Muscle of leg (tissue), 16 donors: ENCODE measurements around the gene LCE3B. TPM values are rescaled to one million over a fixed set of nuclear protein-coding genes. Genes with fewer than 3 reads are reported as not detected.
"Not testable (repeated sequence)": the region's sequence is repeated elsewhere in the genome, so short reads cannot be mapped to it uniquely, and the experiment has no call there.

ENCODE experiments used
- DNase-seq: peaks from one replicate; pipeline ENCODE4 v3.0.0; 2013
- H3K27ac ChIP-seq: one replicate; pipeline ENCODE4 v1.5.1; 2013; ENCODE audit warnings: mild to moderate bottlenecking, low read length, control low read depth
- H3K27me3 ChIP-seq: one replicate; pipeline ENCODE4 v1.6.1; 2013; ENCODE audit warnings: low read length; ENCODE audit not compliant: control insufficient read depth, insufficient read depth
- H3K36me3 ChIP-seq: one replicate; pipeline ENCODE4 v1.6.1; 2013; ENCODE audit warnings: low read length; ENCODE audit not compliant: control insufficient read depth, insufficient read depth
- H3K4me1 ChIP-seq: one replicate; pipeline ENCODE4 v1.6.1; 2013; ENCODE audit warnings: low read length; ENCODE audit not compliant: control insufficient read depth, insufficient read depth
- H3K4me3 ChIP-seq: one replicate; pipeline ENCODE4 v1.5.1; 2013; ENCODE audit warnings: low read length, control low read depth
- H3K9me3 ChIP-seq: replicated peaks from 2 replicates; pipeline ENCODE4 v1.6.1; 2013; ENCODE audit warnings: low read depth, low read length; ENCODE audit not compliant: control insufficient read depth
- WGBS: methylation state at CpG from one replicate; pipeline ENCODE4 v1.1.5; 2013; ENCODE audit warnings: missing lambda C conversion rate; ENCODE audit not compliant: insufficient coverage; 5-methylcytosine and 5-hydroxymethylcytosine counted together
- long read RNA-seq, 11 donors: transcript quantifications; one replicate each; lab custom pipeline, GENCODE V29; 2026
- polyA plus RNA-seq, 8 donors: library from polyadenylated mRNA; unstranded; fragments of 120-200 nt; gene quantifications; one replicate each; pipeline versions ENCODE4 v1.2.1 to v1.2.3, GENCODE V29; 2013; ENCODE audit warnings: inconsistent platforms in 1 of 8, low replicate concordance in 1 of 8; ENCODE audit not compliant: insufficient read length in 8 of 8, insufficient read depth in 1 of 8
- total RNA-seq: library from RNA; stranded (reverse); fragments of 120-200 nt; gene quantifications from one replicate; pipeline ENCODE4 v1.2.4, GENCODE V29; 2013

LCE3B gene, protein sequence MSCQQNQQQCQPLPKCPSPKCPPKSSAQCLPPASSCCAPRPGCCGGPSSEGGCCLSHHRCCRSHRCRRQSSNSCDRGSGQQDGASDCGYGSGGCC
- total RNA-seq (not detected), polyA plus RNA-seq (not detected)
- long read RNA-seq, donor 1: 0 reads
- long read RNA-seq, donor 2: 0 reads
- long read RNA-seq, donor 3: 0 reads
- long read RNA-seq, donor 4: 0 reads
- long read RNA-seq, donor 5: 0 reads
- long read RNA-seq, donor 6: 0 reads
- long read RNA-seq, donor 7: 0 reads
- long read RNA-seq, donor 8: 0 reads
- long read RNA-seq, donor 9: 0 reads
- long read RNA-seq, donor 10: 0 reads
- long read RNA-seq, donor 11: 0 reads

DNA sequence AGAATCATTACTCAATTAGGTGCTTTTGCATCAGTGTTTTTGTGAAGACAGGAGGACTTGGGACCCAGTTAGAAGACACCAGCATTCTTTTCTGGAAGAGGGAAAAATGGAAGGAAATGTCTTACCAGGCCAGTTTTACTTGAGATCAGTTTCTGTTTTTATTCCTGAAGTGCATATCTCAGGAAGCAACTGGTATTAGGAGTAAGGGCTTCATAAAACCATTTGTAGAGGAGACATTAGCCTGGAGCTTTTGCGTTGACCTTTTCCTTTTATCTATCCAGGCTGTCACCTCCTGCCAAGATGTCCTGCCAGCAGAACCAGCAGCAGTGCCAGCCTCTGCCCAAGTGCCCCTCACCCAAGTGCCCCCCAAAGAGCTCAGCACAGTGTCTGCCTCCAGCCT is at the start of gene LCE3B:
Gene LCE3B, plus strand, starts transcription at position 301 of the 400 bp plus-strand sequence. Its CDS starts 0 bp downstream, at position 301.
- Histone ChIP-seq H3K4me1 (no peaks in the 10 kb centered on the region), H3K36me3 (no peaks in the 10 kb centered on the region), H3K4me3 (no peak within 1 kb of the TSS), H3K9me3 (peaks cover 23% of the 10 kb centered on the region), H3K27me3 (no peaks in the 10 kb centered on the region), H3K27ac (no peak within 1 kb of the TSS)
- no CpG with 5 or more reads among the region's 1 CpG for WGBS
- DNase-seq: no peak

DNA sequence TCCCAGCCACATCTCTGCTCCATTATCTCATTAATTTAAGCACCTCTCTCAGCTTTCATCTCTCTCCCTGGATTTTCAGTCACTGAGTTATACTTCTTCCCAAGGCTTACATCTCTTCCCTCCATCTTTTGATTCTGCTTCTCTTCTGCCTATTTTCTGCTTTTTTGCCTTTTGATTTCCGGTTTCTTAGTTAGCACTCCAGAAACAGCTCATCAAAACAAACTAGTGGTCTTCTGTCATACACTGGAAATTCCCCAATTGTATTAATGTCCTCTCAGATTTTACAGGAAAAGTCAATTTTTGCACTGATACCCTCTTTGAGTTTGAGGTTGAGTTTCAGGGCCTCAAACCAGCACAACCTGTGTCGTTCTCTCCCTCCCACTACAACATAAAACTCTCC is 48.5 kb upstream of the LCE3B start:
- no peak for DNase-seq
- peaks cover 11% of the 10 kb centered on the region for H3K9me3 ChIP-seq
- H3K36me3 ChIP-seq: no peaks in the 10 kb centered on the region
- H3K27ac ChIP-seq: no peak overlapping the region
- WGBS: 60% methylated on average over 1 of the region's 2 CpGs
- H3K4me1 ChIP-seq: no peaks in the 10 kb centered on the region
- no peaks in the 10 kb centered on the region for H3K27me3 ChIP-seq
- no peak overlapping the region for H3K4me3 ChIP-seq

DNA sequence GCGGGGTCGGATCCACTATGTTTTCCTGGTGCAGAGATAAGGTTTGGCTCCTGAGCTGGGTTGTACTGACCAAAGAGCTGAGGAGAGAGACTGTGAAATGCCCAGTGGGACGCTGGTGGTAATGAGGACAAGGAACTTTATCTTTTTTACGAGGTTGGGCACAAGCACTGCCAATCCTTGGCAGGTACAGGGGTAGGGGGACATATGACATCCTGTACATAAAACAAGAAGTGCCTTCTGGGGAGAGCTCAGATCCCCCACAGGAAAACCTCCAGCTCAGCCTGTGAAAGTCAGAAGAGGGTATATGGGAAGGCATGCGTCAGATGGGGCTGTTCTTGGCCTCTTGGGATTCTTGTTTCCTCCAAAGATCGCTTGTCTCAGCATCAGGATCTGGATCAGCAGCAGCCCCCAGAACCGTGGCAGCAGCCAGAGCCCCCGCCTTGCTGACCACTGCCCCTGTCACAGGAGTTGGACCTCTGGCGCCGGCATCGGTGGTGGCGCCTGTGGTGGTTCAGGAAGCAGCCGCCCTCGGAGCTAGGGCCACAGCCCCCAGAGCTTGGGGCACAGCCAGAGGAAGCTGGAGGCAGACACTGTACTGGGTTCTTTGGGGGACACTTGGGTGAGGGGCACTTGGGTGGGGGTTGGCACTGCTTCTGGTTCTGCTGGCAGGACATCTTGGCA is 47.9 kb upstream of the LCE3B start:
- 68% methylated on average over 5 of the region's 14 CpGs for WGBS
- H3K4me1 ChIP-seq: no peaks in the 10 kb centered on the region
- no peak overlapping the region for H3K27ac ChIP-seq
- no peaks in the 10 kb centered on the region for H3K36me3 ChIP-seq
- H3K4me3 ChIP-seq: no peak overlapping the region
- no peak for DNase-seq
- peaks cover 11% of the 10 kb centered on the region for H3K9me3 ChIP-seq
- no peaks in the 10 kb centered on the region for H3K27me3 ChIP-seq

DNA sequence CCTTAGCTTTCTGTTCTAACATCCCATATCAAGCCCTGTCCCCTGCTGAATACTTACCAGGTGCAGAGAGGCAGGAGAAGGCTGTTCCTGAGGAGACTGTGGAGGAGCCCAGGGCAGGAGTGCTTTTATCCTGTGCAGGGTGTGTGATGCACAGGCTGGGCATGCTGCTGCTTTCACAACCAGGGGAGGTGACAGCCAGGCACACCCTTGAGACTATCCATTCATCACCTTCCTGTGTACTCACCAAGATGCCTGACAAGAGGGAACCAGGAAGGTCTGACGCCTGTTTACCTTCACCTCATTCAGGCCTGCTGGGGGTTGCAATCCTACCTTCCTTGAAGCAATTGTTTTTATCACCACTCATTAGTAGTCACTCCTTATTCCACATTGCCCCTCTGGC is 46.9 kb upstream of the LCE3B start, which contains the start of gene LCE3E:
Gene LCE3E, minus strand, starts transcription at position 100 of the 400 bp plus-strand sequence. CDS start 572 bp downstream, outside the sequence.
- Histone ChIP-seq H3K36me3 (no peaks in the 10 kb centered on the region), H3K27ac (no peak within 1 kb of the TSS), H3K27me3 (no peaks in the 10 kb centered on the region), H3K4me1 (no peaks in the 10 kb centered on the region), H3K9me3 (peaks cover 9% of the 10 kb centered on the region), H3K4me3 (no peak within 1 kb of the TSS)
- DNase-seq: no peak
- 63% methylated on average over 1 of the region's 1 CpG for WGBS

DNA sequence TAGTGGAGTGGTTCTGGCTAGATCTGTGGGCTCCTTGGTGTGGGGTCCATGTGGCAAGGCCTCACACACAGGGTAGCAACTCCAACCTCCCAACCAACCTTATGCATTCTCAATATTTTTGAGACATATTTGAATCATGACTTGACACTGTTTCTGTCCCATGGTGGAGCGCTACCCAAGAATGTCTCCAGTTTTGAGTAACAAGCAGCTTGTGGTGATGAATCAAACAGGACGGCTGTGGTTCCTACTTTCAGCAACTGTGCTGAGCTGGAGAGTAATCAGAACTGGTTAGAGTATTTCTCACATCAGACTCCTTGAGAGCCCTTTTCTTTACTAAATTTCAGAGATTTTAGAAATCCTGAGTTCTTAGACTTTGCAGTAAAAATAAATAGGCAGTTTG is 36.4 kb upstream of the LCE3B start:
- WGBS: no CpG with 5 or more reads among the region's 2 CpGs

DNA sequence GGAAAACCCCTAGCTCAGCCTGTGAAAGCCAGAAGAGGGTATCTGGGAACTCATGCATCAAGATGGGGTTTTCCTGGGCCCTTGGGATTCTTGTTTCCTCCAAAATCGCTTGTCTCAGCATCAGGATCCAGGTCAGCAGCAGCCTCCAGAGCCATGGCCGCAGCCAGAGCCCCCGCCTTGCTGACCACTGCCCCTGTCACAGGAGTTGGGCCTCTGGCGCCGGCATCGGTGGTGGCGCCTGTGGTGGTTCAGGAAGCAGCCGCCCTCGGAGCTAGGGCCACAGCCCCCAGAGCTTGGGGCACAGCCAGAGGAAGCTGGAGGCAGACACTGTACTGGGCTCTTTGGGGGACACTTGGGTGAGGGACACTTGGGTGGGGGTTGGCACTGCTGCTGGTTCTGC is 34.1 kb upstream of the LCE3B start:
- 96% methylated on average over 7 of the region's 9 CpGs for WGBS
- H3K4me3 ChIP-seq, H3K27ac ChIP-seq, H3K4me1 ChIP-seq, H3K9me3 ChIP-seq, H3K27me3 ChIP-seq, DNase-seq, H3K36me3 ChIP-seq: not testable (repeated sequence)

More for the DNA sequence above, 36.4 kb upstream of the LCE3B start:
- Histone ChIP-seq H3K4me3 (no peak overlapping the region), H3K27ac (no peak overlapping the region), H3K9me3 (peaks cover 6% of the 10 kb centered on the region), H3K4me1 (no peaks in the 10 kb centered on the region), H3K27me3 (no peaks in the 10 kb centered on the region), H3K36me3 (no peaks in the 10 kb centered on the region)
- no peak for DNase-seq

DNA sequence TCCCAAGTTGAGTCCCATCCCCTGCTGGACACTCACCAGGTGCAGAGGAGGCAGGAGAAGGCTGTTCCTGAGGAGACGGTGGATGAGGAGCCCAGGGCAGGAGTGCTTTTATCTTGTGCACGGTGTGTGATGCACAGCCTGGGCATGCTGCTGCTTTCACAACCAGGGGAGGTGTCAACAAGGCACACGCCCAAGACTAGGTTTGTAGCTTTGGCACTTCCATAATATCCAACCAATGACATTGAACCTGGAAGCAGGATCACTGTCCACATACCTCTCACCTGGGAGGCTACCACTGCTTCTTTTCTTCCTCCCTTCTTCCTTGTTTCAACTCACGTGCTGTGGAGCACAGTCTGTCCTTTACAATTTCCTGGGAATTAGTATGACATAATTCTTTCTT is 33.2 kb upstream of the LCE3B start, which contains the start of gene LCE3D:
Gene LCE3D, minus strand, starts transcription at position 84 of the 400 bp plus-strand sequence. CDS start 580 bp downstream, outside the sequence.
- H3K4me3 ChIP-seq: no peak within 1 kb of the TSS
- peaks cover 3% of the 10 kb centered on the region for H3K9me3 ChIP-seq
- H3K27ac ChIP-seq: no peak within 1 kb of the TSS
- WGBS: 14% methylated on average over 1 of the region's 4 CpGs
- no peak for DNase-seq
- no peaks in the 10 kb centered on the region for H3K36me3 ChIP-seq
- no peaks in the 10 kb centered on the region for H3K27me3 ChIP-seq
- no peaks in the 10 kb centered on the region for H3K4me1 ChIP-seq

DNA sequence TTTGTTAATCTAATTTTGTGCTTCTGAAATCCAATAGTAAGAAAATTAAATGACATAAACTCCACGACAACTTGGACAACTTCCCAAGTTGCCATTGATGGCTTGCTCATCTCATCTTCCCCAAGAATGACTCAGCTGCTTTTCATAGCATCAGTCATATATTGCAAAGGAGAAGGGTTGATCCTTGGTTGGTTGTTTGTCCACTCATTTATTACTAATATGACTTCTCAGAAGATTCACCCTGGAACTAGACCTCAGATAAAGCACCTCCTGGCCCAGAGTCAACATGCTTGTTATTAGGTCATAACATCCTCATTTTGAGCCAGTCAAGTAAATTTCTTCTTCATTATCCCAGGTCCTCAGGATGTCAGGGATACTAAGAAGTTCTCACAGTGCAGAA is 31.0 kb upstream of the LCE3B start:
- DNase-seq: no peak
- WGBS: no CpG with 5 or more reads among the region's 1 CpG
- Histone ChIP-seq H3K27me3 (no peaks in the 10 kb centered on the region), H3K4me1 (no peaks in the 10 kb centered on the region), H3K27ac (no peak overlapping the region), H3K4me3 (no peak overlapping the region), H3K36me3 (no peaks in the 10 kb centered on the region), H3K9me3 (peaks cover 2% of the 10 kb centered on the region)

DNA sequence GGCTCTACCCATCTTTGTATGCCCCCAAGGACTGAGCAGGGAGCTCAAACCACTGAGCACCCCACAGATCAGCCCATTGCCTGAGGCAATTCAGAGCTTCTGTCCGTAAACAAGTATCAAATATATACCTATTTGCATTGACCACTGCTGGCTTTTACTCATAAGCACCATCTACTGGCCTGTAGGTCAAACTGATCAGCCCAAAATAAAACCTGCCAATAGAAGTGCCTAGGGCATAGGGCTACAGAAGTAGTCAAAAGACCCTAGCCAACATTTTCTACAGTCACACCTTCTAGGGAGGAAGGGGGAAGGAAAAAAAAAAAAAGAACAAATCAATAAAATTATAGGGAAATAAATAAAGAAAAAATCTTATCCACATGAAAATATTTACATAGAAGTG is 28.0 kb upstream of the LCE3B start:
- no peaks in the 10 kb centered on the region for H3K4me1 ChIP-seq
- H3K36me3 ChIP-seq: no peaks in the 10 kb centered on the region
- no peak overlapping the region for H3K4me3 ChIP-seq
- H3K27me3 ChIP-seq: no peaks in the 10 kb centered on the region
- no CpG with 5 or more reads among the region's 1 CpG for WGBS
- H3K27ac ChIP-seq: no peak overlapping the region
- H3K9me3 ChIP-seq: peaks cover 2% of the 10 kb centered on the region
- no peak for DNase-seq

DNA sequence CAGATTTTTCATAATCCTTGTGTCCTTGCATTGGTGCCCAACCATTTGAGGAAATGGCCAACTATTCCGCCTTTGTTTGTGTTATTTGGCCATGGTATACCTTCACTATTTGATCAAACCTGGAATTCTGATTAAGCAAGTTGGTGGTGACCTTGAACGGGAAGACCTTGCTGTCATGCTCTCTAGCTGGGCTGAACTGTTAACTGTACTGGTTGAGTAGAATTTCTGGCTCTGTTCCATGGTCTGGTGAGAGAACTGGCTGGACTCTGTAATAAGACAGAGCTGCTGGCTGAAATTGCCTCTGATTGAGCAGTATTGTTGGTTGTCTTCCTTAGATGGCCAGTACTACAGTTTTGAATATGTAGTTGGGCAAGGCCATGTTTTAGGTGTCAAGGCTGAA is 16.6 kb upstream of the LCE3B start:
- Histone ChIP-seq H3K4me3 (no peak overlapping the region), H3K36me3 (no peaks in the 10 kb centered on the region), H3K27me3 (no peaks in the 10 kb centered on the region), H3K27ac (no peak overlapping the region), H3K4me1 (no peaks in the 10 kb centered on the region), H3K9me3 (peaks cover 9% of the 10 kb centered on the region)
- no CpG with 5 or more reads among the region's 2 CpGs for WGBS
- no peak for DNase-seq
